Neuronal stem cell (in vitro differentiated cells): ENCODE results near the gene HOXC4.

ENCODE experiments used
- DNase-seq: peaks from one replicate; pipeline ENCODE4 v3.0.0-alpha.2; 2013; ENCODE audit warnings: low spot score
- H2AFZ ChIP-seq: one replicate; pipeline ENCODE4 v1.6.1; 2013; ENCODE audit warnings: mild to moderate bottlenecking, low read length, inconsistent platforms
- H2AK5ac ChIP-seq: 2 replicates; pipeline ENCODE4 v1.6.1; 2013; ENCODE audit warnings: low read depth, mild to moderate bottlenecking, inconsistent platforms, low read length, moderate library complexity, mixed read lengths
- H2BK120ac ChIP-seq: 2 replicates; pipeline ENCODE4 v1.6.1; 2013; ENCODE audit warnings: low read depth, mild to moderate bottlenecking, inconsistent platforms, low read length, moderate library complexity, mixed read lengths
- H2BK12ac ChIP-seq: one replicate; pipeline ENCODE4 v1.6.1; 2013; ENCODE audit warnings: low read length, inconsistent platforms
- H2BK15ac ChIP-seq: 2 replicates; pipeline ENCODE4 v1.6.1; 2013; ENCODE audit warnings: mild to moderate bottlenecking, low read length, inconsistent platforms, mixed read lengths
- H2BK5ac ChIP-seq: one replicate; pipeline ENCODE4 v1.6.1; 2013; ENCODE audit warnings: inconsistent platforms, mild to moderate bottlenecking, low read length, moderate library complexity
- H3K14ac ChIP-seq: one replicate; pipeline ENCODE4 v1.6.1; 2013; ENCODE audit warnings: low read length, inconsistent platforms
- H3K18ac ChIP-seq: 2 replicates; pipeline ENCODE4 v1.6.1; 2013; ENCODE audit warnings: low read length, inconsistent platforms
- H3K23ac ChIP-seq: 2 replicates; pipeline ENCODE4 v1.6.1; 2013; ENCODE audit warnings: low read depth, mild to moderate bottlenecking, mixed read lengths, low read length, inconsistent platforms; ENCODE audit not compliant: poor library complexity
- H3K27ac ChIP-seq: replicated peaks from 3 replicates; pipeline ENCODE4 v1.5.1; 2013; ENCODE audit warnings: low read length, inconsistent platforms
- H3K27me3 ChIP-seq, 3 experiments: 2 replicates each; pipeline ENCODE4 v1.6.1; 2013; ENCODE audit warnings: low read length in 3 of 3, mild to moderate bottlenecking in 2 of 3, inconsistent platforms in 1 of 3, low read depth in 1 of 3, mixed read lengths in 1 of 3, moderate library complexity in 1 of 3; ENCODE audit not compliant: control insufficient read depth in 3 of 3, insufficient read depth in 3 of 3
- H3K36me3 ChIP-seq, 2 donors: replicated peaks in 1 of 2; 2 replicates each; pipeline ENCODE4 v1.6.1; 2013; ENCODE audit warnings: low read length in 2 of 2; ENCODE audit not compliant: control insufficient read depth in 2 of 2, insufficient read depth in 2 of 2
- H3K4ac ChIP-seq: 2 replicates; pipeline ENCODE4 v1.6.1; 2013; ENCODE audit warnings: inconsistent platforms, mild to moderate bottlenecking, low read length, moderate library complexity
- H3K4me1 ChIP-seq, 2 donors: 1 replicate in 1 of 2; 2 replicates in 1 of 2; pipeline ENCODE4 v1.6.1; 2013; ENCODE audit warnings: low read length in 2 of 2, low read depth in 1 of 2; ENCODE audit not compliant: control insufficient read depth in 2 of 2, insufficient read depth in 1 of 2
- H3K4me2 ChIP-seq: one replicate; pipeline ENCODE4 v1.6.1; 2013; ENCODE audit warnings: mild to moderate bottlenecking, low read length, inconsistent platforms; ENCODE audit not compliant: insufficient read depth, poor library complexity, severe bottlenecking
- H3K4me3 ChIP-seq, 2 donors: 2 replicates each; pipeline ENCODE4 v1.5.1; 2013; ENCODE audit warnings: low read length in 2 of 2, mild to moderate bottlenecking in 2 of 2, inconsistent platforms in 1 of 2, moderate library complexity in 1 of 2
- H3K79me1 ChIP-seq: one replicate; pipeline ENCODE4 v1.6.1; 2013; ENCODE audit warnings: low read depth, mild to moderate bottlenecking, inconsistent platforms, low read length, moderate library complexity
- H3K9ac ChIP-seq: one replicate; pipeline ENCODE4 v1.6.1; 2013; ENCODE audit warnings: mild to moderate bottlenecking, low read depth, low read length, inconsistent platforms; ENCODE audit not compliant: poor library complexity
- H3K9me3 ChIP-seq, 2 donors: replicated peaks in 1 of 2; 2 replicates each; pipeline versions ENCODE3 to v1.6.1; 2013; ENCODE audit warnings: low read length in 2 of 2, mild to moderate bottlenecking in 2 of 2, inconsistent platforms in 1 of 2, low read depth in 1 of 2, mixed read lengths in 1 of 2, moderate library complexity in 1 of 2; ENCODE audit not compliant: control insufficient read depth in 2 of 2, insufficient read depth in 1 of 2
- H4K8ac ChIP-seq: one replicate; pipeline ENCODE4 v1.6.1; 2013; ENCODE audit warnings: low read depth, mild to moderate bottlenecking, inconsistent platforms, low read length, moderate library complexity
- H4K91ac ChIP-seq: one replicate; pipeline ENCODE4 v1.6.1; 2013; ENCODE audit warnings: low read length, low read depth, mild to moderate bottlenecking, inconsistent platforms; ENCODE audit not compliant: poor library complexity
- WGBS, 2 donors: extraction: QIAGEN DNeasy Blood & Tissue Kit; methylation state at CpG; one replicate each; pipeline ENCODE4 v1.1.7; 2013; ENCODE audit warnings: missing lambda C conversion rate in 2 of 2, mixed read lengths in 1 of 2; ENCODE audit not compliant: insufficient read length in 2 of 2, insufficient replicate concordance in 1 of 2; ENCODE audit errors: extremely low coverage in 2 of 2; 5-methylcytosine and 5-hydroxymethylcytosine counted together

The HOXC4 gene

DNA sequence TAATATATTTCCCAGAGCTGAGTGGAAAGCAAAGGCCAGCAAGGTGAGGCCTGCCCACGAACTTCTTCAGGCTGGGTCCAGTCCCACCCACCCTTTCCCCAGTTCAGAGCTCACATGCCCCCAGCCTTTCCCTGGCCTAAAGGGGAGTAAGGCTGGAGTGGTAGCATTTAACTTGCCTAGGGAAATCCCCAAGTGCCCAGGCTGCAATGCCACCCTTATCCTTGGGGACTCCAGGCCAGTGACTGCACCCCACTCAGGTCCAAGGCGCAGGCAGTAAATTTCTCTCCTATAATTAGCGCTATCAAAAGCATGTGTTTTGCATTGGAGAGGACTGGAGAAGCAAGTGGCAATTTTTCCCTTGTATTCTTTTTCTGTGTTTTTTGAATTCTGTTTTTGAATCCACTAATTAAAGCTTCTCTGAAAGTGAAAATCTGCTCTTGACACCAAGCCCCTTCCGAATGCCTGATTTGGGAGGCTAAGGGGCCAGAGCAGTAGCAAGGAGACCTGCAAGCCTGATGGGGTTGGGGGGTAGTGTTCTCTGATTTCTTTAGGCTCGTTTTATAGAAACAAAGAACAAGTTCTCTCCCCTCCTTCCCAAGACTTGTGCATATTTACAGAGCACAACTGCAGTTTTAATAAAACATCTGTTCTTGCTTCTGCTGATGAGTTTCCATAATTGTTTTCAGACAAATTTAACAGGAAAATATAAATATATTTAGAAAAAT, 28.9 kb upstream of the HOXC4 start:
- WGBS, 2 donors, result no CpG with 5 or more reads among the region's 5 CpGs
- H3K4me1 ChIP-seq, result no peaks in the 10 kb centered on the region
- no peak overlapping the region for H2BK12ac ChIP-seq
- DNase-seq, result no peak
- H2BK5ac ChIP-seq, result no peak overlapping the region
- H3K23ac ChIP-seq, result no peak overlapping the region
- no peaks in the 10 kb centered on the region for H3K79me1 ChIP-seq
- H3K27me3 ChIP-seq, result peaks cover 70 to 100% (median 97%) of the 10 kb centered on the region in 3 experiments
- no peak overlapping the region for H4K8ac ChIP-seq
- no peak overlapping the region for H2AFZ ChIP-seq
- H3K27ac ChIP-seq, result no peak overlapping the region
- peaks cover 0 to 5% of the 10 kb centered on the region in 2 donors for H3K9me3 ChIP-seq
- H2BK120ac ChIP-seq, result no peak overlapping the region
- H2AK5ac ChIP-seq, result no peak overlapping the region
- H3K4me3 ChIP-seq, result no peak overlapping the region
- H3K9ac ChIP-seq, result no peak overlapping the region
- no peak overlapping the region for H2BK15ac ChIP-seq
- H3K4me2 ChIP-seq, result no peak overlapping the region
- no peak overlapping the region for H3K14ac ChIP-seq
- no peak overlapping the region for H3K18ac ChIP-seq
- no peak overlapping the region for H3K4ac ChIP-seq
- no peak overlapping the region for H4K91ac ChIP-seq
- no peaks in the 10 kb centered on the region for H3K36me3 ChIP-seq

DNA sequence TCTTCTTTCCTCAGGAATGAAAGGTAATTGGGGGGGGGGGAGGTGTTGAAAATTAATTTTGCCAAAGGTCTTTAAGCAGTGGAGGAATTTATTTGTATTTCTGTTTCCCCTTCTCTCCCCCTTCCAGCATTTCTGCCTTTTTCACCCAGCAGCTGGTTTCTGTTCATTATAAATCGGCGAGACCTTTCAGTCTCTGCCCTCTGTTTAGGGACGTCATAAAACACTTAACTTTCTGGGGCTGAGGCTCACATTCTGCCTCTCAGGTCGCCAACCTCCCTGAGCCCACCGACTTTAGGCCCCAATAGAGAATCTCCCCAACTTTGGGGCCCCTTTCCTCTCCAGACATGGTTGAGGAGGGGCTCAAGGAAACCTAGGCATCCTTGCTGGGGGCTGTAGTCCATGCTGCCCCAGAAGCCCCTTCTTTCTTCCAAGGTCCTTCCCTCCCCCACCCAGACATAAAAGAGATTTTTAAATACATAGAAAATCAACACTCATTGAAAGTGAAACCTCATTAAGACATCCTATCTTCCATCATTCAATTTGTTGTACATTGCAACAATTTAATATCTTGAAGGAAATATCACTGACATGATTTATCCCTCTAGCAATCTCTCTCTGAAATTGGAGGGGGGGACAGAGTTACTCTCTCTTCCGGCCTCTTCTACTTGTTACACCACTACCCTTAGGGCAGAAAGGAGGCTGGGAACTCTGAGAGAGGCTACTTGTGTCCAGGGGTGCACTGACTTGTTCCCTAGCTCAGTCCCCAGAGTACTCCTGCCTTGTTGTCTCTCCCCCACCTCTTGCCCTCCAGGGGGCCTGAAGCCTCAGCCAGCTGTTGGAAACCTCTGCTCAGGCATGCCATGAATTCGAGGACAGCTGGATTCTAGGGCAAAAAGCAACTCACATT, 27.9 kb upstream of the HOXC4 start:
- peaks cover 70 to 100% (median 96%) of the 10 kb centered on the region in 3 experiments for H3K27me3 ChIP-seq
- H4K8ac ChIP-seq, result no peak overlapping the region
- H2BK12ac ChIP-seq, result no peak overlapping the region
- no peak overlapping the region for H2BK15ac ChIP-seq
- no peak overlapping the region for H2BK120ac ChIP-seq
- no peak overlapping the region for H3K4me2 ChIP-seq
- no peaks in the 10 kb centered on the region for H3K4me1 ChIP-seq
- no peak overlapping the region for H3K18ac ChIP-seq
- H2BK5ac ChIP-seq, result no peak overlapping the region
- no peak overlapping the region for H3K4ac ChIP-seq
- no peak overlapping the region for H3K4me3 ChIP-seq
- H2AK5ac ChIP-seq, result no peak overlapping the region
- no peaks in the 10 kb centered on the region for H3K79me1 ChIP-seq
- no peak overlapping the region for H3K9ac ChIP-seq
- no peak overlapping the region for H2AFZ ChIP-seq
- no peak for DNase-seq
- H3K36me3 ChIP-seq, result no peaks in the 10 kb centered on the region
- no peak overlapping the region for H4K91ac ChIP-seq
- H3K9me3 ChIP-seq, result peaks cover 0 to 2% of the 10 kb centered on the region in 2 donors
- no peak overlapping the region for H3K27ac ChIP-seq
- H3K14ac ChIP-seq, result no peak overlapping the region
- no CpG with 5 or more reads among the region's 7 CpGs for WGBS, 2 donors
- H3K23ac ChIP-seq, result no peak overlapping the region

DNA sequence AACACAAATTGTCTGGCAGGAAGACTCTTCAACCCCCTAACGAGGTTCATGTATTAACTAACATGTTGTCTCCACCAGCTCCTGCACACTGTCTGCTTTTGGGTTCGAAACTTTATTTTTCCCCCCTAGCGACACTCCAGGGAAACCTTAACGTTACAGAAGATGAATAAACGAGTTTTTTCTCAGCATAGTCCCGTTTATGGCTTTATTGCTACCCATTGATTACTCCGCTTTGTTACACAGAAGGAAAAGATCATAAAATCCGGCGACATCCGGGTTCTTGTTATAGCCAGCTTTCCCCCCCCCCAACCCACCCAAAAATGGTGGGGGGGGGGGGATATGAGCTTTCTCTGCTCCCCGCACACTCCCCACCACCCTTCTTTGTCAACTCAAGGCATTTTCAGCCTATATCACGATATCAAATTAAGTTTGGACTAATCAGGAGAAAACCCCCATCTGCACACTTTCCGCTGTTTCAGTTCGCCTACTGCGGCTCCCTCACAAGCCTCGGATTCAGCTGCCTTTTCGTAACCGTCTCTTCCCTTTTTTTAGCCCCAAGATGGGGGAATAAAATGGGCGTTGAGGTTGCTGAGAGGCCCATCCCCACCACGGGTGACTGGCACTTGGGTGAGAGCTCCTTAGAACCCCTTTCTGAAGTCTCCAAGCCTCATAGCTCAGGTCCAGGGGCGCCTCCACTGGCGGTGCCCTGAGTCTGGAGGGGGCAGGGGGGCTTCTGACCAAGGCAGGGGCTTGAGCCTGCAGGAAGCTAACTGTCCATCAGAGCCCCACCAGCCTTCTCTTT, 26.8 kb upstream of the HOXC4 start:
- no peak overlapping the region for H3K4me2 ChIP-seq
- peaks cover 69 to 100% (median 96%) of the 10 kb centered on the region in 3 experiments for H3K27me3 ChIP-seq
- H2AK5ac ChIP-seq, result no peak overlapping the region
- H3K18ac ChIP-seq, result no peak overlapping the region
- no peak overlapping the region for H2BK120ac ChIP-seq
- no peaks in the 10 kb centered on the region for H3K36me3 ChIP-seq
- no peak overlapping the region for H2BK5ac ChIP-seq
- no peak overlapping the region for H2AFZ ChIP-seq
- no peak overlapping the region for H4K91ac ChIP-seq
- no peak overlapping the region for H3K23ac ChIP-seq
- H2BK15ac ChIP-seq, result no peak overlapping the region
- H4K8ac ChIP-seq, result no peak overlapping the region
- H3K79me1 ChIP-seq, result no peaks in the 10 kb centered on the region
- no peak overlapping the region for H3K4me3 ChIP-seq
- H3K9ac ChIP-seq, result no peak overlapping the region
- no peak for DNase-seq
- H3K4ac ChIP-seq, result no peak overlapping the region
- H3K27ac ChIP-seq, result no peak overlapping the region
- H3K4me1 ChIP-seq, result no peaks in the 10 kb centered on the region
- peaks cover 0 to 2% of the 10 kb centered on the region in 2 donors for H3K9me3 ChIP-seq
- WGBS, 2 donors, result no CpG with 5 or more reads among the region's 22 CpGs
- no peak overlapping the region for H3K14ac ChIP-seq
- no peak overlapping the region for H2BK12ac ChIP-seq
